T-helper 17 cell (primary cell): ENCODE results near the gene ZNRF3. TPM values are rescaled to one million over a fixed set of nuclear protein-coding genes. Genes with fewer than 3 reads are reported as not detected.
"Not testable (repeated sequence)": the region's sequence is repeated elsewhere in the genome, so short reads cannot be mapped to it uniquely, and the experiment has no call there.

Experiments
- ATAC-seq: fragments of 150-1000 bp; cut with Tn5 transposase; 2 replicates; pipeline ENCODE4 v1.10.0; 2021; ENCODE audit warnings: mild to moderate bottlenecking, moderate library complexity
- DNase-seq, 3 donors: peaks; one replicate each; pipeline versions ENCODE4 v3.0.0 to v3.0.0-alpha.2; 2020 to 2021
- H3K9me3 ChIP-seq: one replicate; pipeline ENCODE4 v1.7.0; 2013; ENCODE audit warnings: low read length, mild to moderate bottlenecking; ENCODE audit not compliant: control insufficient read depth, poor library complexity, severe bottlenecking
- H3K27ac Mint-ChIP-seq: one replicate; pipeline ENCODE4 v1.8.0; 2022; ENCODE audit warnings: mild to moderate bottlenecking, moderate library complexity, mixed read lengths
- H3K27me3 Mint-ChIP-seq: one replicate; pipeline ENCODE4 v1.8.0; 2022; ENCODE audit warnings: mixed read lengths
- H3K36me3 Mint-ChIP-seq: one replicate; pipeline ENCODE4 v1.8.0; 2022; ENCODE audit warnings: low read depth, mixed read lengths
- H3K4me1 Mint-ChIP-seq: one replicate; pipeline ENCODE4 v1.8.0; 2022; ENCODE audit warnings: mild to moderate bottlenecking, mixed read lengths
- H3K4me3 Mint-ChIP-seq: one replicate; pipeline ENCODE4 v1.8.0; 2022; ENCODE audit warnings: mild to moderate bottlenecking, moderate library complexity, mixed read lengths
- total RNA-seq, 4 donors: library from RNA in 2 of 4; stranded (reverse) in 2 of 4; gene quantifications; one replicate each; pipeline ENCODE4 v1.2.3 and lab custom pipeline; 2022 to 2026

Gene ZNRF3
- total RNA-seq, result under 1 TPM; 0.31 to 0.72 TPM
- total RNA-seq (lab: John Stamatoyannopoulos, UW), result 1.7 to 5.3 reads per million in 2 donors

DNA sequence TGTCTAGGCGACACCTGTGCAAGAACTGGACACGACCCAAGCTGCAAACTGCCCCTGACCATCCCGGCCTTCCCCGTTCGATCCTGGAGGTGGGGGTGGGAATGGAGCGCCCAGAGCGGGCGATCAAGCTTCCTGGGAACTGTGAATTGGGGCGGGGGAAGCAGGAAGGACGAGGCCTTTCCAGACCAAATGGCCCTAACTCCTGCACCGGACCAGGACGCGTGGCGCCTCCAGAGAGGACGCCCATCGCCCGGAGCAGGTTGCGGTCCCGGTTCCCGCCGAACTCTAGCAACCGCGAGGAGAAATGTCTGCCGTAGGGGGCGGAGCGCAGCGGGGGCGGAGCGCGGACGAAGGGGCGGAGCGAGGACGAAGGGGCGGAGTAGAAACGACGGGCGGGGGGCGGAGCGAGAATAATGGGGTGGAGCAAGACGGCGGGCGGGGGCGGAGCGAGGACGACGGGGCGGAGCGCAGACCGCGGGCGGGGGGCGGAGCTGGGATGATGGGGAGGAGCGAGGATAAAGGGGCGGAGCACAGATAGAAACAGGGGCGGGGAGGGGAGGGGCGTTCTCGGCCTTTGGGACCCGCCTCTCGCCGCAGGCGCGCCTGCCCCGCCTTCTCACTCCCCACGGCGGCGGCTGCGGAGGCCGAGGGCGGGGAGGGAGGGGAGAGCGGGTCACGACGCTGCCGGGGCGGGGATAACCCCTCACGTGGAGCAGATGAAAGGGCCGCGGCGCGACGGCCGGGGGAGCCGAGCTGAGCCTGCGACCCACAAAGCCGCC, at the start of gene ZNRF3:
Gene ZNRF3 (plus strand): TSS at position 695 of the 779 bp plus-strand sequence. CDS start 195 bp downstream, outside the sequence.
- H3K4me3 Mint-ChIP-seq, result peak within 1 kb of the TSS; percentile 92
- H3K4me1 Mint-ChIP-seq, result peaks cover 18% of the 10 kb centered on the region
- H3K27me3 Mint-ChIP-seq, result peaks cover 21% of the 10 kb centered on the region
- H3K9me3 ChIP-seq, result no peaks in the 10 kb centered on the region
- DNase-seq (peak; percentile 86 to 90 (median 89)), ATAC-seq (peak; percentile 89)
- H3K27ac Mint-ChIP-seq, result peak within 1 kb of the TSS; percentile 68
- H3K36me3 Mint-ChIP-seq, result no peaks in the 10 kb centered on the region

DNA sequence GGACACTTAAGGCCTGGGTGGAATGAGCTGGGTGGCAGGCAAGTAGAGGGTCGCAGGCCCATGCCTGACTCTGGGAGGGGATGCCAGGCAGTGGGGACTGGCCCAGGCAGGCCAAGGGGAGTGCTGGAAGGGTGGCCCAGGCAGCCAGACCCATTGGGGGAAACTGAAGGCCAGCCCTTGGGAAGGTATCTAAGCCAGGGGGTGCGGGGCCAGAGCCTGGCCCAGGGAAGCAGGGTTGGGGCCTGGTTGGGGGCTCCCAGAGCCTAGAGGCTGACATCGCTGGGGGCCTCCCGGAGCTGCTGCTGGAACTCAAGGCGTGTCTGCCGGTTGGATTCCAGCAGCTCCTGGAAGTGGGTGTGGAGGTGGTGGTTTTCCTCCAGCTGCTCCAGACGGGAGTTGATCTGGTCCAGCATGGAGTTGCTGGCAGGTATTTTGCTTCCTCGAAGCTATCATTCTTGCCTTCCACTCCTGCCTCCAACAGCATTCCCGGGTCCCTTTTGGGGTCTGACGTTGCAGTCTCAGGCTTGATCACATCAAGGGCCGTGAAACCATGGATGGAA, 47.7 kb upstream of the ZNRF3 start:
- Mint-ChIP-seq H3K4me3 (no peak overlapping the region), H3K27ac (no peak overlapping the region), H3K27me3 (no peaks in the 10 kb centered on the region), H3K36me3 (peaks cover 7% of the 10 kb centered on the region), H3K4me1 (peaks cover 7% of the 10 kb centered on the region)
- ATAC-seq, result no peak
- no peak for DNase-seq
- no peaks in the 10 kb centered on the region for H3K9me3 ChIP-seq

DNA sequence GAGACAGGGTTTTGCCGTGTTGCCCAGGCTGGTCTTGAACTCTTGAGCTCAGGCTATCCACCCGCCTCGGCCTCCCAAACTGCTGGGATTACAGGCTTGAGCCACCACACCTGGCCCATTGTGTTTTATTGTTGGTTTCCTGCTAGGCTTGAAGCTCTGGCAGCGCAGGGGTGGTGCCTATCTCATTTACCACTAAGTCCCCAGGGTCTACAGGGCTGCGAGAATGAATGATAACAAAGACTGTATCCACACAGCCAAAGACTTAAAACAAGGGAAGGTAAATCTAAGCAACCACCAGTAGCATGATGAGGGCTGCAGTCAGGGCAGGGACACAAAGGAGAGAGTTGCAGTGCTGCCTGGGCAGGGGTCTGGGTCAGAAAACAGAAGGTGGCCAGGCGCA, 45.7 kb upstream of the ZNRF3 start:
- Mint-ChIP-seq H3K36me3 (peaks cover 3% of the 10 kb centered on the region), H3K4me1 (peaks cover 7% of the 10 kb centered on the region), H3K4me3 (no peak overlapping the region), H3K27ac (peak overlapping the region; percentile 49), H3K27me3 (no peaks in the 10 kb centered on the region)
- DNase-seq, result no peak
- no peak for ATAC-seq
- no peaks in the 10 kb centered on the region for H3K9me3 ChIP-seq

- H3K9me3 ChIP-seq, result no peaks in the 10 kb centered on the region
- no peak overlapping the region for H3K27ac Mint-ChIP-seq
- peaks cover 3% of the 10 kb centered on the region for H3K36me3 Mint-ChIP-seq
- DNase-seq (no peak), ATAC-seq (no peak)
- H3K4me3 Mint-ChIP-seq, result no peak overlapping the region
- H3K27me3 Mint-ChIP-seq, result no peaks in the 10 kb centered on the region
- peaks cover 4% of the 10 kb centered on the region for H3K4me1 Mint-ChIP-seq
Observed at GRCh38 chr22:28838971-28839370, 44.4 kb upstream of the ZNRF3 start.

- H3K9me3 ChIP-seq, result no peaks in the 10 kb centered on the region
- Mint-ChIP-seq H3K27ac (no peak overlapping the region), H3K4me1 (no peaks in the 10 kb centered on the region), H3K27me3 (no peaks in the 10 kb centered on the region), H3K4me3 (no peak overlapping the region), H3K36me3 (no peaks in the 10 kb centered on the region)
- DNase-seq, result no peak
- ATAC-seq, result no peak
Observed at GRCh38 chr22:28841111-28841510, 42.3 kb upstream of the ZNRF3 start.

DNA sequence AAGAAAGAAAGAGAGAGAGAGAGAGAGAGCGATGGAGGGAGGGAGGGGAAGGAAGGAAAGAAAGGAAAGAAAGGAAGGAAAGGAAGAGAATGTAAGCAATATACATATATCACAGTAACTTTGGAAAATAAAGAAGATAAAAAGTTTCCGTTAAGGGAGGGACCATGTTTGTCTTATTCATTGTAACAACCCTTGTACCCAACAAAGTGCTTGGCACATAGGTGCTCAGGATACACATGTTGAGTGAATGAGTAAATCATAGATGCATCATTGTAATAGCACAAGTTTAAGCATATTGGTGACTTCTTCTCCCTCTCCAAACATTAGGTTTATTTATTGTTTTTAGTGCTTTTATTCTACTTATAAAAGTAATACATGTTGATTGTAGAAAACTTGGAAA, 39.7 kb upstream of the ZNRF3 start:
- H3K27ac Mint-ChIP-seq, result no peak overlapping the region
- ATAC-seq (no peak), DNase-seq (no peak)
- H3K9me3 ChIP-seq, result peaks cover 2% of the 10 kb centered on the region
- H3K36me3 Mint-ChIP-seq, result no peaks in the 10 kb centered on the region
- no peaks in the 10 kb centered on the region for H3K27me3 Mint-ChIP-seq
- no peaks in the 10 kb centered on the region for H3K4me1 Mint-ChIP-seq
- no peak overlapping the region for H3K4me3 Mint-ChIP-seq

- H3K27ac Mint-ChIP-seq, H3K36me3 Mint-ChIP-seq, H3K4me3 Mint-ChIP-seq, H3K27me3 Mint-ChIP-seq, H3K4me1 Mint-ChIP-seq, ATAC-seq, DNase-seq, H3K9me3 ChIP-seq: not testable (repeated sequence)
Observed at GRCh38 chr22:28844277-28844676, 39.1 kb upstream of the ZNRF3 start.

DNA sequence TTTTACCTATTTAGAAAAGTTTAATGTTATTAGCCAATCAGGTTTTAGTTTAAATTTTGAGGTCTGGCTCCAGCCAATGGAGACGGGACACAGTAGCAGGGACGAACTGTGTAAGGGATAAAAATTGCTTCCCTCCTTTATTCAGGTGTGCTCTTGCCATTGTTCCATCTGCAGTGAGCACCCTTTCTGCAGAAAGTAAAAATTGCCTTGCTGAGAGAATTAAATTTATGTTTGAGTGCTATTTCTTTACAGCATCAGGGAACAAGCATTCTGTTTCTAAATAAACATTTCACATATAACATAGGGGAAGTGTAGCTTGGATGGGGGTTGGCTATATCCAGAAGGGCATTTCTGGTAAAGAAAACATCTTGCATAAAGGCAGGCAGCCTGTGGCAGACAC, 36.4 kb upstream of the ZNRF3 start:
- H3K9me3 ChIP-seq, result peaks cover 2% of the 10 kb centered on the region
- H3K4me1 Mint-ChIP-seq, result no peaks in the 10 kb centered on the region
- H3K27ac Mint-ChIP-seq, result no peak overlapping the region
- no peak for ATAC-seq
- no peak overlapping the region for H3K4me3 Mint-ChIP-seq
- H3K36me3 Mint-ChIP-seq, result peaks cover 4% of the 10 kb centered on the region
- no peaks in the 10 kb centered on the region for H3K27me3 Mint-ChIP-seq
- no peak for DNase-seq

- peak overlapping the region; percentile 36 for H3K4me3 Mint-ChIP-seq
- peak; percentile 63 for ATAC-seq
- H3K27ac Mint-ChIP-seq, result no peak overlapping the region
- H3K9me3 ChIP-seq, result no peaks in the 10 kb centered on the region
- DNase-seq, result peak in 1 of 3 donors; percentile 28
- peaks cover 2% of the 10 kb centered on the region for H3K36me3 Mint-ChIP-seq
- H3K27me3 Mint-ChIP-seq, result peaks cover 13% of the 10 kb centered on the region
- H3K4me1 Mint-ChIP-seq, result peaks cover 3% of the 10 kb centered on the region
Observed at GRCh38 chr22:28855355-28856094, 27.8 kb upstream of the ZNRF3 start.

GRCh38 chr22:28856095-28856455, 27.3 kb upstream of the ZNRF3 start:
- H3K27ac Mint-ChIP-seq, result no peak overlapping the region
- H3K27me3 Mint-ChIP-seq, result peaks cover 13% of the 10 kb centered on the region
- peaks cover 2% of the 10 kb centered on the region for H3K36me3 Mint-ChIP-seq
- ATAC-seq (no peak), DNase-seq (no peak)
- no peaks in the 10 kb centered on the region for H3K9me3 ChIP-seq
- H3K4me3 Mint-ChIP-seq, result no peak overlapping the region
- peaks cover 3% of the 10 kb centered on the region for H3K4me1 Mint-ChIP-seq

DNA sequence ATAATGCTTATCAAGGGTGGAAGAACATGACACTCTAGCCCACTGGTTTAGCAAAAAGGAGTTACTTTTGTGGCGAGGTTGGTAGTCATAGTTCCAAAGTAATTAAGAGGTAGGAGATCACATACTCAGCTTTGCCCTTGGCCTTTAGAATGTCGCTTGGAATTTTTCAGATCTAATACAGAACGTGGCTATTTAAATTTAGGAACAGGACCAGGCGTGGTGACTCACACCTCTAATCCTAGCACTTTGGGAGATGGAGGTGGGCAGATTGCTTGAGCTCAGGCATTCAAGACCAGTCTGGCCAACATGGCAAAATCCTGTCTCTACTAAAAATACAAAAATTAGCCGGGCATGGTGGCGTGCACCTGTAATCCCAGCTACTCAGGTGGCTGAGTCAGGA, 26.1 kb upstream of the ZNRF3 start:
- Mint-ChIP-seq H3K36me3 (peaks cover 2% of the 10 kb centered on the region), H3K27ac (no peak overlapping the region), H3K4me3 (no peak overlapping the region), H3K4me1 (peaks cover 3% of the 10 kb centered on the region), H3K27me3 (peaks cover 13% of the 10 kb centered on the region)
- ATAC-seq (no peak), DNase-seq (no peak)
- no peaks in the 10 kb centered on the region for H3K9me3 ChIP-seq

- Mint-ChIP-seq H3K4me1 (peaks cover 2% of the 10 kb centered on the region), H3K36me3 (peaks cover 2% of the 10 kb centered on the region), H3K27ac (no peak overlapping the region), H3K4me3 (no peak overlapping the region), H3K27me3 (peaks cover 13% of the 10 kb centered on the region)
- no peaks in the 10 kb centered on the region for H3K9me3 ChIP-seq
- no peak for DNase-seq
- ATAC-seq, result no peak
Observed at GRCh38 chr22:28864878-28865596, 18.3 kb upstream of the ZNRF3 start.

GRCh38 chr22:28867191-28867590, 16.2 kb upstream of the ZNRF3 start:
- ATAC-seq (no peak), DNase-seq (no peak)
- no peak overlapping the region for H3K27ac Mint-ChIP-seq
- no peaks in the 10 kb centered on the region for H3K9me3 ChIP-seq
- peaks cover 2% of the 10 kb centered on the region for H3K36me3 Mint-ChIP-seq
- H3K27me3 Mint-ChIP-seq, result peaks cover 13% of the 10 kb centered on the region
- H3K4me3 Mint-ChIP-seq, result no peak overlapping the region
- H3K4me1 Mint-ChIP-seq, result peaks cover 4% of the 10 kb centered on the region
